ENCODE results near the gene ZCCHC24. TPM values are rescaled to one million over a fixed set of nuclear protein-coding genes. Genes with fewer than 3 reads are reported as not detected.

Gene ZCCHC24
- total RNA-seq, 1 donor from 2014 or later: 1.6 TPM

- H3K27ac Mint-ChIP-seq: peak overlapping the region; percentile 91
- H3K36me3 Mint-ChIP-seq (ENCODE audit: insufficient read depth): no peaks in the 10 kb centered on the region
- peak overlapping the region; percentile 72 for H3K4me3 Mint-ChIP-seq (ENCODE audit: low read depth)
- peaks cover 37% of the 10 kb centered on the region for H3K27me3 Mint-ChIP-seq
- TF ChIP-seq CTCF (IDR thresholded peaks at IDR 0.05; ENCODE audit: unreplicated experiment): no peak
- no peaks in the 10 kb centered on the region for H3K9me3 Mint-ChIP-seq (ENCODE audit: low read depth)
- peaks cover 34% of the 10 kb centered on the region for H3K4me1 Mint-ChIP-seq (ENCODE audit: low read depth)
- DNase-seq (ENCODE audit: low spot score, unreplicated experiment): no peak
Observed at GRCh38 chr10:79446758-79447084, 1.3 kb upstream of the ZCCHC24 start.

- H3K36me3 Mint-ChIP-seq (ENCODE audit: insufficient read depth): no peaks in the 10 kb centered on the region
Observed at GRCh38 chr10:79445977-79446757, 743 bp upstream of the ZCCHC24 start.

GRCh38 chr10:79444199-79445119 is 965 bp downstream of the ZCCHC24 start:
- Mint-ChIP-seq H3K27ac (peak overlapping the region; percentile 42), H3K9me3 (ENCODE audit: low read depth) (no peaks in the 10 kb centered on the region), H3K4me1 (ENCODE audit: low read depth) (peaks cover 27% of the 10 kb centered on the region), H3K36me3 (ENCODE audit: insufficient read depth) (no peaks in the 10 kb centered on the region), H3K27me3 (peaks cover 53% of the 10 kb centered on the region), H3K4me3 (ENCODE audit: low read depth) (peak overlapping the region; percentile 74)
- TF ChIP-seq CTCF (IDR thresholded peaks at IDR 0.05; ENCODE audit: unreplicated experiment): no peak
- DNase-seq (ENCODE audit: low spot score, unreplicated experiment): no peak

More at GRCh38 chr10:79445977-79446757, 743 bp upstream of the ZCCHC24 start:
- H3K4me3 Mint-ChIP-seq (ENCODE audit: low read depth): peak overlapping the region; percentile 72
- peaks cover 41% of the 10 kb centered on the region for H3K27me3 Mint-ChIP-seq
- peaks cover 34% of the 10 kb centered on the region for H3K4me1 Mint-ChIP-seq (ENCODE audit: low read depth)
- no peaks in the 10 kb centered on the region for H3K9me3 Mint-ChIP-seq (ENCODE audit: low read depth)
- peak overlapping the region; percentile 94 for H3K27ac Mint-ChIP-seq
- TF ChIP-seq CTCF (IDR thresholded peaks at IDR 0.05; ENCODE audit: unreplicated experiment): no peak
- DNase-seq (ENCODE audit: low spot score, unreplicated experiment): peak; percentile 29

GRCh38 chr10:79443338-79444198 is 1.9 kb downstream of the ZCCHC24 start:
- H3K36me3 Mint-ChIP-seq (ENCODE audit: insufficient read depth): no peaks in the 10 kb centered on the region
- no peak for DNase-seq (ENCODE audit: low spot score, unreplicated experiment)
- peaks cover 58% of the 10 kb centered on the region for H3K27me3 Mint-ChIP-seq
- H3K9me3 Mint-ChIP-seq (ENCODE audit: low read depth): no peaks in the 10 kb centered on the region
- H3K4me1 Mint-ChIP-seq (ENCODE audit: low read depth): peaks cover 19% of the 10 kb centered on the region
- peak overlapping the region; percentile 74 for H3K4me3 Mint-ChIP-seq (ENCODE audit: low read depth)
- H3K27ac Mint-ChIP-seq: peak overlapping the region; percentile 42
- no peak for TF ChIP-seq CTCF (IDR thresholded peaks at IDR 0.05; ENCODE audit: unreplicated experiment)

Measured in progenitor cell of endocrine pancreas (in vitro differentiated cells).